Motor neuron (in vitro differentiated cells): ENCODE measurements around the gene ADGB. TPM values are rescaled to one million over a fixed set of nuclear protein-coding genes. Genes with fewer than 3 reads are reported as not detected.
A peak's percentile ranks its signal among the peaks of the same experiment; 100 is the strongest.
"Not testable (repeated sequence)": the region's sequence is repeated elsewhere in the genome, so short reads cannot be mapped to it uniquely, and the experiment has no call there.

Experiments used
- ATAC-seq, 8 experiments: fragments of 200-7000 bp; cut with Tn5 transposase; replicated peaks in 6 of 8; 2 replicates each; pipeline ENCODE4 v1.8.0; 2021; ENCODE audit warnings: mild to moderate bottlenecking in 8 of 8, moderate library complexity in 8 of 8
- H3K27ac ChIP-seq, 2 donors: fragments of 250-450 bp; sonication (Bioruptor Pico); 2 replicates each; pipeline ENCODE4 v1.9.0; 2021; ENCODE audit warnings: antibody characterized with exemption in 2 of 2, mild to moderate bottlenecking in 2 of 2, moderate library complexity in 1 of 2
- H3K4me1 ChIP-seq, 2 donors: fragments of 250-450 bp; sonication (Bioruptor Pico); replicated peaks in 1 of 2; 2 replicates each; pipeline ENCODE4 v1.6.1; 2021; ENCODE audit warnings: antibody characterized with exemption in 2 of 2, mild to moderate bottlenecking in 2 of 2, moderate library complexity in 1 of 2
- H3K4me3 ChIP-seq, 5 donors: fragments of 250-450 bp; sonication (Bioruptor Pico); 2 replicates each; pipeline ENCODE4 v1.9.0; 2021; ENCODE audit warnings: antibody characterized with exemption in 5 of 5, mild to moderate bottlenecking in 5 of 5, moderate library complexity in 4 of 5
- WGBS, 10 experiments: fragments of 450-650 bp; shearing (Covaris generic); methylation state at CpG; one replicate each; pipeline ENCODE4 v1.0.0; 2022; 5-methylcytosine and 5-hydroxymethylcytosine counted together
- in situ Hi-C, 9 experiments: fragments of 400-800 bp; cut with MboI; loops; one replicate each; pipeline ENCODE4 v1.15.0; 2021; ENCODE audit warnings: low sequenced_read_pairs in 9 of 9, low pct_unique_long_range_greater_than_20kb in 2 of 9; ENCODE audit not compliant: unreplicated experiment in 9 of 9
- total RNA-seq, 8 experiments: library from RNA; unstranded; fragments of 300-600 nt; gene quantifications; 2 replicates each; pipeline versions ENCODE4 v1.2.3 to v1.2.4, GENCODE V29; 2022

Gene ADGB
- total RNA-seq, 8 experiments from 2014 or later: 0.05 to 2.9 (median 0.27) TPM; not detected in 1

- 0 to 89% (median 80%) methylated on average over 1 to 7 of the region's 18 CpGs; no CpG with 5 or more reads in 3 of the 10 experiments for WGBS, 10 experiments
- H3K27ac ChIP-seq, H3K4me3 ChIP-seq, H3K4me1 ChIP-seq, in situ Hi-C loops, ATAC-seq: not testable (repeated sequence)
These were observed 217.0 kb downstream of the ADGB start for GRCh38 chr6:146815511-146816462.

DNA sequence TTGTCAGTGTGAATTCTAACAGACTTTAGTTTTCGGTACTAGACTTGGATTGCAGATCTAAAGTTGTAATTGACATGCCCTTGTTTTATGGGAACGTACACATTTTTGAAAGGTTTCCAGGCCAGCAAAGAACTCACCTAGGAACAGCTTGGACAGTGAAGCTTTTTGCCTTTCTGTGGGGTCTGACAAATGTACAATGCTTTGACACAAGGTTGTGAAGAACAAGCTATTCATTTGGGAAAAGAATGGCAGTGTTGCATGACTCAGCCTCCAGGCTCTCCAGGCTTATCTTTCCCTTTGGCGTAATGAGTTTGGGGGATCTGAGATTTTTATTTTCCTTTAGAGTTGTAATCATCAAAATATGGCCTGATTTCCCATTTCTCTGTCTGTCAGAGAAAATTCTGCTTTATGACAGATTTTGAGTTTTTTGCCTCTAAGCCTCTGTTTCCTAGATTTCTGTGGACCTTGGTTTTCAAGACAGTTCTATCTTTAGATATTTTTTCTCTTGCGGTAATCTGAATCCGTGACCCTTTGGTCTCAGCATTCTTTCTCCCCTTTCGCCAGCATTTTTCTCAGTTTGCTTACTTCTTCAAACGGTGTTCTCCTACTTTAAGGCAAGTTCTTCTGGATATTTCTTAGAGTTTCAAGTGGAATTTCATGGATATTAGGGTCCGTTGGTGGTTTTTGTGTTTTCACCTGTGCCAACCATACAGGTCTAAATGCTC, 221.0 kb downstream of the ADGB start:
- WGBS, 10 experiments: 41 to 91% (median 66%) methylated on average over 3 to 6 of the region's 8 CpGs
- in situ Hi-C loops: no loop called here
- peak in 1 of 8 experiments; percentile 63 for ATAC-seq

DNA sequence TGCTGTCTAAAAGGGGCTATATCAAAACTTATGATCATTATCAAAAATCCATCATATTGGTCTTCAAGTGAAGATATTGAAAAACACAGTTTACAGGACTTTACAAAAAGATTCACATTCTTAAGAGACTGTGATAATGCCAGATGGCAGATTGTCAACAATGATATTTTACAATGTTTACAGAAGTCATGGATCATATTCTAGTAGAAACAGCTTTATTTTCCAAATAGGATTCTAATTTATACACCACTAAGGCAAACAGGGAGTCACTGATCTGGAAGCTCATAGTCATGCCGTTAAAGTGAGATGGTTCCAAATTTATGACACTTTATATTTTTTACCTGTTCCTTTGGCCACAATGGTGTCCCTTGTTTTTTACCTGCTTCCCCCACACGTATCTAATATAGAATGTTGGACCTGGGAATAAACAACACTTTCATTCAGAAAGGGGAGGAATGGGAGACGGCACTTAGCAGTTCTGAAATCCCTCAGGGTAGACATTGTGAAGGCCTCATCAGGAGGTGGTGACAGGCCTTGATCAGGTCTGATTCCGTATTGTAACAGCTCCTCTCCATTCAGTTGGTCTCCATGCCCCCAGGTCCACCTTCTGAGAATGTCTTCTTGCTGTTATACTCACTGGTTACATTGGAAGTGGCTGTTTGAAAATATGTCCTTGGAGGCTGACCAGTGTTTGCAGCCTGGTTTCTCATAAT, 228.6 kb downstream of the ADGB start:
- no peak overlapping the region for H3K4me3 ChIP-seq
- in situ Hi-C loops: no loop called here
- 54 to 100% (median 64%) methylated on average over 1 to 4 of the region's 4 CpGs for WGBS, 10 experiments

More for the DNA sequence above, 221.0 kb downstream of the ADGB start:
- Histone ChIP-seq H3K4me1 (no peaks in the 10 kb centered on the region), H3K4me3 (no peak overlapping the region), H3K27ac (no peak overlapping the region)

GRCh38 chr6:146829792-146830565, 231.2 kb downstream of the ADGB start:
- Histone ChIP-seq H3K27ac (no peak overlapping the region), H3K4me1 (no peaks in the 10 kb centered on the region), H3K4me3 (no peak overlapping the region)
- ATAC-seq: no peak
- in situ Hi-C loops: no loop called here
- 86 to 100% (median 100%) methylated on average over 1 of the region's 1 CpG; no CpG with 5 or more reads in 5 of the 10 experiments for WGBS, 10 experiments

More for the DNA sequence above, 228.6 kb downstream of the ADGB start:
- no peak for ATAC-seq
- Histone ChIP-seq H3K4me1 (no peaks in the 10 kb centered on the region), H3K27ac (no peak overlapping the region)

DNA sequence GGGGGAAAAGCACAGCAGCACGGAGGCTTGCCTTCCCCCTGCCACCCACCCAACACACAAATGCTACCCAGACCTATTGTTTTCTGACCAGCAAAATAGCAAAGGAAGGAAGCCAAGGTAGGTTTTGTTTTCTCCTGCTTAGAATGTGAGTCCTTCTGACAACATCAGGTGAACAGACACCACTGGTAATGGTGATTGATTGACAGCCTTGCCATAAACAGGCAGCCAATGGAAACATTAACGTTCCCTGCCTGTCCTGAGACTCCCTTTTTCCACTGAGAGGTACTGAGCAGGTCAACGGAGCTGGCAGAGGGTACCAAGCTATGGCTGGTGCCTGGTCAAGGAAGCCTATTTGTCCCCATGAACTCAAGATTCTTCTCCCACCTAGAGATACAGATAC, 234.4 kb downstream of the ADGB start:
- Histone ChIP-seq H3K4me1 (no peaks in the 10 kb centered on the region), H3K27ac (no peak overlapping the region), H3K4me3 (no peak overlapping the region)
- no peak for ATAC-seq
- in situ Hi-C loops: no loop called here
- 0 to 83% (median 51%) methylated on average over 1 to 2 of the region's 3 CpGs; no CpG with 5 or more reads in 4 of the 10 experiments for WGBS, 10 experiments

- 0 to 100% (median 85%) methylated on average over 1 of the region's 1 CpG for WGBS, 10 experiments
- Histone ChIP-seq H3K4me1 (no peaks in the 10 kb centered on the region), H3K4me3 (no peak overlapping the region), H3K27ac (no peak overlapping the region)
- in situ Hi-C loops: no loop called here
- ATAC-seq: no peak
These were observed 241.4 kb downstream of the ADGB start for GRCh38 chr6:146840216-146840615.

- peak in 1 of 8 experiments; percentile 23 for ATAC-seq
- WGBS, 10 experiments: 57 to 100% (median 92%) methylated on average over 1 to 3 of the region's 3 CpGs; no CpG with 5 or more reads in 3 of the 10 experiments
These were observed 241.9 kb downstream of the ADGB start for GRCh38 chr6:146840641-146841040.

GRCh38 chr6:146847426-146847825, 248.7 kb downstream of the ADGB start:
- Histone ChIP-seq H3K4me1 (peaks cover 0 to 5% of the 10 kb centered on the region in 2 donors), H3K27ac (no peak overlapping the region), H3K4me3 (no peak overlapping the region)
- 42 to 100% (median 68%) methylated on average over 1 of the region's 1 CpG; no CpG with 5 or more reads in 2 of the 10 experiments for WGBS, 10 experiments
- no peak for ATAC-seq
- in situ Hi-C loops: no loop called here

More at GRCh38 chr6:146840641-146841040, 241.9 kb downstream of the ADGB start:
- Histone ChIP-seq H3K4me1 (no peaks in the 10 kb centered on the region), H3K4me3 (no peak overlapping the region), H3K27ac (no peak overlapping the region)
- in situ Hi-C loops: no loop called here

- 0 to 51% (median 20%) methylated on average over 1 to 6 of the region's 6 CpGs; no CpG with 5 or more reads in 1 of the 10 experiments for WGBS, 10 experiments
- in situ Hi-C loops: loop anchor here in 1 of 9 experiments (25.0 kb wide), 1 partner anchor 362 kb away; the partner anchor contains the start of gene STXBP5
- Histone ChIP-seq H3K4me1 (peaks cover 0 to 5% of the 10 kb centered on the region in 2 donors), H3K27ac (no peak overlapping the region), H3K4me3 (no peak overlapping the region)
- ATAC-seq: peak in 7 of 8 experiments; percentile 39 to 82 (median 56)
These were observed 251.6 kb downstream of the ADGB start for GRCh38 chr6:146850238-146850896.

DNA sequence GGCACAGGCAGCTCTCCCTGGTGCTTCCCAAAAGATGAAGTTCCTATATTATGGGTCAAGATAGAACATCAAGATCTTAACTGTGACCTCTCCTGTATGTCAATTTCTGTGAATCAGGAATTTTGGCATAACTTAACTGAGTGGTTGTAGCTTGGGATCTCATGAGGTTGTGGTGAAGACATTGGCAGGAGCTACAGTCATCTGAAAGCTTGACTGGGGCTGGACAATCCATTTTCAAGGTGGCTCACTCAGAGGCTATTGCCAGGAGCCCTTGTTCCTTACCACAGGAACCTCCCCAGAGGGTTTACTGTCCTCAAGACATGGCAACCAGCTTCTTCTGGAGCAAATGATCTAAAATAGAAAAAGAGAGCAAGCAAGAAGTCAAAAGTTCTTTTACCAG, 252.2 kb downstream of the ADGB start:
- Histone ChIP-seq H3K4me3 (no peak overlapping the region), H3K27ac (no peak overlapping the region), H3K4me1 (peaks cover 0 to 5% of the 10 kb centered on the region in 2 donors)
- in situ Hi-C loops: loop anchor here in 1 of 9 experiments (25.0 kb wide), 1 partner anchor 361 kb away; the partner anchor contains the start of gene STXBP5
- no peak for ATAC-seq

GRCh38 chr6:146851837-146852236, 253.1 kb downstream of the ADGB start:
- in situ Hi-C loops: loop anchor here in 1 of 9 experiments (25.0 kb wide), 1 partner anchor 360 kb away; the partner anchor contains the start of gene STXBP5
- Histone ChIP-seq H3K4me3 (no peak overlapping the region), H3K4me1 (peaks cover 0 to 5% of the 10 kb centered on the region in 2 donors), H3K27ac (no peak overlapping the region)
- 10 to 85% (median 80%) methylated on average over 1 of the region's 1 CpG; no CpG with 5 or more reads in 5 of the 10 experiments for WGBS, 10 experiments
- ATAC-seq: peak in 2 of 8 experiments; percentile 1 to 8
